A172 (cell line): Measurements from ENCODE around the gene IQCC. TPM values are rescaled to one million over a fixed set of nuclear protein-coding genes. Genes with fewer than 3 reads are reported as not detected.
A peak's percentile ranks its signal among the peaks of the same experiment; 100 is the strongest.

ENCODE experiments used
- DNase-seq: peaks from one replicate; pipeline ENCODE4 v3.0.0-alpha.2; 2015; ENCODE audit warnings: low spot score
- total RNA-seq: library from RNA; depleted of rRNA; stranded (reverse); fragments of >200 nt; shearing (Covaris generic); gene quantifications from 2 replicates; pipeline ENCODE4 v1.2.3, GENCODE V29; 2014

Gene IQCC
- total RNA-seq, 1 experiment from 2014 or later = 0.45 TPM

DNA sequence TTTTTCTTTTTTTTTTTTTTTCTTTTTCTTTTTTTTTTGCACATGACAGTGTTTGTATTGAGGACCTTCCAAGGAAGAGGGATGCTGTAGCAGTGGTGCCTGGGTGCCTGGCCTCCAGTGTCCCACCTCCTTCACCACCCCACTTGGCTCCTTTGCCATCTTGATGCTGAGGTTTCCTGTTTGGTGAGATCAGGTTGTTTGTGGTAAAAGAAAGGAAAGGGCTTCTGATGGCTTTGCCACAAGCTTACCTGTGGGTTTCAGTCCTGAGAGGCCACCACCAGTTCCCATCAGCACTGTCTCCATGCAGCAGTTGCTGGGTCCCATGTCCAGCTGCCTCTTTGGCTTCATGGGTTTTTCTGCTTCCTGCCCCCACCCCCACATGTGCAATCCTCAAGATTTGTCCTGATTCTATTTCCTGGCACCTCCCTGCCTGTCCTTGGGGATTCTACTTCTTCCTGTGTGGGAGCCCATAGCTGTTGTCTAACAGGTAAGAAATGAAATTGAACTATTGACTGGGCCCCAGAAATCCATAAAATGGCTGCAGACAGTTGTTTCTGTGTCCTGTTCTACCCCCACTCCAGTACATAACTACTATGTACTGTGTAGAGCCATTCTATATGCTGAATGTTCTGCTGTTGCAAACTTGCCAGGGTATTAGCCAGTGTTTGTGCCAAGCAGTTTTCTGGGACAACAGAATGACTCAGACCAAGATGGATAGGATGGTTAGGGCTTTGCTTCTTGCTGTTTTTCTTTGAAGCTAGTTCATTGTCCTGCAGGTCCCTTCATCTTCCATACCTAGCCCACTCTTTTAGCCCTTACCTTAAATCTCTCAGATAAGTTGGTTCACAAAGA, 9.3 kb upstream of the IQCC start:
- no peak for DNase-seq

GRCh38 chr1:32197074-32197473, 8.4 kb upstream of the IQCC start:
- DNase-seq = no peak

DNA sequence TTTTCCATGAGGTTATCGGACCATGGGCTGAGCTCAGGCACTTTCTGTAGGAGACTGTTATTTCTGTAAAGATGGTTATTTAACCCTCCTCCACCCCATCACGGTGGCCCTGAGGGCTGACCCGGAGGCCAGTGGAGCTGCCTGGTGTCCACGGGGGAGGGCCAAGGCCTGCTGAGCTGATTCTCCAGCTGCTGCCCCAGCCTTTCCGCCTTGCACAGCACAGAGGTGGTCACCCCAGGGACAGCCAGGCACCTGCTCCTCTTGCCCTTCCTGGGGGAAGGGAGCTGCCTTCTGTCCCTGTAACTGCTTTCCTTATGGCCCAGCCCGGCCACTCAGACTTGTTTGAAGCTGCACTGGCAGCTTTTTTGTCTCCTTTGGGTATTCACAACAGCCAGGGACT, 7.6 kb upstream of the IQCC start:
- no peak for DNase-seq

DNA sequence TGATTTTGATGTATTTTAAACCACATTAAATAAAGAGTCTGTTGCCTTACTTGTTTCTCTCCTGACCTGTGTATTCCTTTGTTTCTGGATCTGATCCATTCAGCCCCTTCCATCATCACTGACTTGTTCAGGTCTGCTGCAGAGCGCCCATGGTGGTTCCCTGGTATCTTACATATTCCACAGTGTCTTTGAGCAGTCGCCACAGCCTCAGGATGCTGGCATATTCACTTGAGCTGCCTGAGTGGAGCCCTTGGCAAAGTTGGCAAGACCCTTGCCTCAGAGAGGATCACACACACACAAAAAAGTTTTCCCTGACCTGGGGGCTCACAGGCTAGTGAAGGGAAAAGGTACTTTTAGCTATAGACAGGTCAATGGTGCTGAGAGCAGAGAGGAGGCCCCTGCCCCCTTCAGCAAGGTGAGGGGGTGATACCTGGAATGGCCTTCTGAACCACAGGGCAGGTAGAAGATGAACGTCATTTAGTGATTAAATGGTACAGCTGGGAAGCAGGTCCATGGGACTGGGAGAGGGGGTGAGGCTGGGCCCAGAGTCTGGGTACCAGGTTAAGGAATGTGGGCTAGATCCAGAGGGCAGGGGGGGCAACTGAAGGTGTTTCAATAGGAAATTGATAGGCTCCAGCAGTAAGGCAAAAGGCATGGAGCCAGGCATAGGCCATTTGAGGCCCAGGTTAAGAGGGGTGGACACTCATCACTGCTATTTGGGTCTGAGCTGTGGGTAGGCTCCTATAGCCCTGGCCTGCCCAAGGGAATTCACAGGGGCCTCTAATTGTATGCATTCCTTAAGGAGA, 7.0 kb upstream of the IQCC start:
- no peak for DNase-seq

DNA sequence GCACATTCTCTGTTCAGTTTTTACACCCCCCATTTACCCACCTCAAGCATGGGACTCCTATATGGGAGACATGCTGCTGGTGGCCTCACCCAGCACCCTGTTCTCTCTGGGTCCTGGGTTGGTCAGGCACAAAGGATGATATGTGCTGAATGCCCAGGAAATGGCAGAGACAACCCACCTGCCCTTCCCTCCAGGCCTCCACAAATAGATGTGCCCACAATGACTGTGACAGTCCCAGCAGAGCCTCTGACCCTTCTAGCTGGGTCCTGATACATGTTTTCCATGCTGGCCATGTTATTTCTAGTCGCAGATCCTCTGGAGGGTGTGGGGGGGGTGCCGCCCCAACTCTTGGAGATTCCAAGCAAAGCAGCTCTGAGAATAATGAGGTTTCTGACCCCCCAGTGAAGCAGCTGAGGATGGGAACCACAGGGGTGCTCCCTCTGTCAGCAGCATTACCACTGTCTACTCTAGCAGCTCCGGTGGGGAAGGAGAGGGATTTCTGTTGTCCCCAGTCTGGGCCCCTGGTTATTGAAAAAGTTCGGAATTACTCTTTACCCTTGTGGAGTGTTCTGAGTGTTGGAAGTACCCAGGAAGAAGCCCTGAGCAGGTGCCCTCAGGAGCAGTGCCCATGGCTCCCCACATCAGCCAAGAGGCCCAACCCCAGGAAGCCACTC, 6.3 kb upstream of the IQCC start:
- DNase-seq = no peak

DNA sequence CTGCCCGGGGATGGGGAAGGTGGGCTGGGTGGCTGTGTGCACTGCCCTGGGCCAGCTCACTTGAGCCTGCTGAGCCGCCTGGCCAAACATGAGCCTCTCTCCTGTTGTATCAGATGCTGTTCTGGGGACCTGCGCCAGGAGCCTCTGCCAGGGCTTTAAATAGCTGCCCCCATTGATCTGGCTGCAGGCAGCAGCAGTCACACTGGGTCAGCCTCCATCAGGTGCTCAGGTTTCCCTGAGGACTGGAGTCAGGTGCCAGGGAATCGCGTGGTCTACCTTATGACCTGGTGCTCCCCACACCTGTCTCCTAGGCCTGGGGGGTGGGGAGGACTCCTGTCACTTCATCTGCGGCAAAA, 5.8 kb upstream of the IQCC start:
- DNase-seq = no peak

DNA sequence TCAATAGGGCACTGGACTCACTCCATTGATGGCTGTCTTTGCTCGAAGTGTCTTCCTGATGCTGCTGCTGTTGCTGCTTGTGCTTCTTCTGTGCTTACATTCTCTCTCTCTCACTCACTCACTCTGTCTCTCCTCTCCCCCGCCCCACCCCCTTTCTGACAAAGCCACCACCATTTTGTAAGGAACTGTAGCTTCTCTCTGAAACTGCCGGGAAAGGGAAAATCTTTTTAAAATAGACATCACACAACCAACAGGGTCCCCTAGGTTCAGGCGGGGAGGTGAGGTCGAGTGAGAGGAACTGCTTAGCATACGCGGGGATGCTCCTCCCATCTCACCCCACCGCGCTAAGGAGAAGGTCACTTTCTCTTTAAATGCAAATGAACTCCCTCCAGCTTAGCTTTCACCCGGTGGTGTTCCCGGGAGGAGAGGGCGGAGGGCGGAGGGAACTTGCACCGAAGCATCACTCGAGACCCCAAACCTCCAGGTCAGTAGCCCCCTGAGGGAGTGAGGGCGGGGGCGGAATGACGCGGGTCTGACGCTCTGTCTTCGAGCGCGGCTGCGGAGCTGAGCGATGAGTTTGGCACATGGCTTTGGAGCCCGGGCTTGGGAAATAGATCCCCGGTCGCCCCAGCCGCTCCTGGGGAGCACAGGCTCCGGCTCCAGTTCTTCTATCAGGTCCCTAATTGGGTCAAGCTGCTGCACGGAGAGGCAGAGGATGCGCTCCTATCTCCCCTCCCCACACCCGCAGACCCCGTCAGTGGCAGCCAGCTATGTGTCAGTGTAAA, 5.1 kb upstream of the IQCC start, which contains the start of gene CCDC28B:
Gene CCDC28B (plus strand): TSS at position 370 of the 785 bp plus-strand sequence. CDS start 1,341 bp downstream, outside the sequence.
- no peak for DNase-seq

GRCh38 chr1:32201011-32201855, 4.2 kb upstream of the IQCC start:
- no peak for DNase-seq

GRCh38 chr1:32204943-32205361, 519 bp upstream of the IQCC start:
- DNase-seq = no peak

DNA sequence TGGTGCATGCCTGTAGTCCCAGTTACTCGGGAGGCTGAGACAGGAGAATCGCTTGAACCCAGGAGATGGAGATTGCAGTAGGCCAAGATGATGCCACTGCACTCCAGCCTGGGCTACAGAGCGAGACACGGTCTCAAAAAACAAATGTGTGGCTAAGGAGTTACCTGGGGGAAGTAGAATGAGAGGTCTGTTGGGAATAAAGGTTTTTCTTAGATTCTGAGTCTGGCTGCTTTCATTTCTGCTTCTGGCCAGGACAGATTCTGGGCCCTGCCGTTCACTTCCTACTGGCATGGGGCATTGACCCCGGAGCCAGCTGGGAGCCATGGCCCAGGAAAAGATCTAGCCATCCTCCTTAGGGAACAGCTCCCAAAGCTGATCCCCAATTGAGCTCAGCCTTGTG, 3.0 kb downstream of the IQCC start:
- no peak for DNase-seq

DNA sequence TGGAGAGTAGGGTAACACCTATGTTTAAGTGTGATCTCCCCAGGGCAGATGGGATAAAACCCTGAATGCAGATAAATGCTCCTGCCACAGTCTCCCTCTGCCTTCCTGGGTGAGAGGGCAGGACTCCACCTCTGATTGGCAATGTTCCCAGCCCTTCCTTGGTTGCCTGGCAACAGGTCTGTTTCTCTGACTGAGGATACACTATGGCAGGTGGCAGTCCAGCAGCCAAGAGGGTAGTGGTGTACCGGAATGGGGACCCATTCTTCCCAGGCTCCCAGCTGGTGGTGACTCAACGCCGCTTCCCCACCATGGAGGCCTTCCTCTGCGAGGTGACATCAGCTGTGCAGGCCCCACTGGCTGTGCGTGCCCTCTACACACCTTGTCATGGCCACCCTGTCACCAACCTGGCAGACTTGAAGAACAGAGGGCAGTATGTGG, 3.4 kb downstream of the IQCC start, which contains the start of gene DCDC2B:
Gene DCDC2B (plus strand): TSS at position 199 of the 438 bp plus-strand sequence. CDS start 5 bp downstream, at position 204.
- peak; percentile 37 for DNase-seq

- peak; percentile 38 for DNase-seq
Measured at GRCh38 chr1:32215629-32216480, 10.4 kb downstream of the IQCC start.

DNA sequence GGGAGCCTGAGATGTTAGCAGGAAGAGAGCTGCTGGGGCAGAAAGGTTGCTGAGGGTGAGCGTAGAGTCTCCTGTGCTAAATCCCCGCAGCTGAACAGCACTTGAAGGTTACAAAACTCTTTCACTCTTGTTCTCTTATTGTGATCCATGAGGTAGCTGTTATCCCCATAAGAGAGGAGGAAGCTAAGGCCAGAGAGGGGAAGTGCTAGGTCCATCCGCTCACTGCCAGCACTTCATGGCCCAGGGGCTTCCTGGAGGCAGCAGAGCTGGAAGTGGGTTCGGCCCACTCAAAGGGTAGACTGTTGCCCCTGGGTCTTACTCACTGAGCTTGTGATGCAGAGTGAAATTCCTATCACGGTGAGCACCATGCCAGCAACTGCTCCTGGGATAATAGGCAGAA, 11.1 kb downstream of the IQCC start:
- no peak for DNase-seq

- no peak for DNase-seq
Measured at GRCh38 chr1:32219022-32219421, 13.6 kb downstream of the IQCC start.

GRCh38 chr1:32220746-32221580, 15.5 kb downstream of the IQCC start:
- no peak for DNase-seq

DNA sequence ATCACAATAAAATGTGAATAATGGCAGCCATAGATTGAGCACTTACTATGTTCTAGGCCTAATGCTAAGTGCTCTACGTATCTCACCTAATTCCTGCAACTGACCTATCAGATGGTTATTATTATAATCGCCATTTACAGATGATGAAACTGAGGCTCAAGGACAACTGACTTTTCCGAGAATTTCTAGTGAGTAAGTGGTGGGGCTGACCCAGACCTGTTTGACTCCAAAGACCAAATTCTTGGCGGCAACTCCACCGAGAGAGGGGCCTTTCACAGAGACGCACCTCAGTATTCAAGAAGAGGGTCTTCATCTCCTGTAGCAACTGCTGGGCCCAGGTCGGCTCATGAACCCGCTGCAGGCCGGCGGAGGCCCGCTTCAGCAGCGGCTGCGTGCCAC, 16.1 kb downstream of the IQCC start:
- DNase-seq = no peak

DNA sequence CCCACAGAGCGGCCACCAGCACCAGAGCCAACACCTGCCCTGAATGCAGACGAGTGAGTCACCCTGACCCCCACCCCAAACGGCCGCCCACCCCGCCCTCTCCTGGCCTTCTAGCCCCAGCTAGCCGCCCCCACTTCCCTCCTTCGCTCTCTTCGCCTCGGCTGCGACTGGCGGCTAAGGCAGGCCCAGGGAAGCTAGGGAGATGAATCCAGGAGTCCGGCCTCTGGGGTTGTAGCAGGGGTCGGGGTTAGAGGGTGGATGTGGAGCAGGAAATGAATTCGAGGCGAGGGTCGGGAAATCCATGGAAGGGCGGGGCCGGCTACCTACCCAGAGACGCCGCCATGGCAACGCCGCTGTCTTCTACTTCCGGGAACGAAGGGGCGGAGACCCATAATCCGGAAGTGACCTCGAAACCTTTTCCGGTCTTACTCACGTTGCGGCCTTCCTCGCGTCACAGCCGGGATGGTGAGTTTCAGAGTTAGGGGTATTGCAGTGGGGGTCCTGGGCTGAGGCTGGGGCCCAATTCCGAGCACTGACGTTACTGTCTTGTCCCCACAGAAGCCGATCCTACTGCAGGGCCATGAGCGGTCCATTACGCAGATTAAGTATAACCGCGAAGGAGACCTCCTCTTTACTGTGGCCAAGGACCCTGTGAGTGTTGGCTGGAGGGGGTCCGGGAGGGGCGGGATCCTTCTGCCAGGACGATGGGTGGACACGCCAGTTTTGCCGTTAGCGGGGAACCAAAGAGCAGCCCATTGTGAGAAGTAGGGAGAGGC, 16.7 kb downstream of the IQCC start, which contains the start of the genes EIF3I and TMEM234:
Gene EIF3I (plus strand): TSS at position 428 of the 776 bp plus-strand sequence. CDS start 35 bp downstream, at position 463.
Gene TMEM234 (minus strand): TSS at position 374 of the 776 bp plus-strand sequence. CDS start 31 bp downstream, at position 343.
- peak; percentile 78 for DNase-seq
